Endothelial cell of umbilical vein (primary cell): ENCODE data around the gene OR6C65.

Experiments used
- CTCF ChIP-seq, 2 donors: IDR thresholded peaks; 1 replicate in 1 of 2; 2 replicates in 1 of 2; pipeline ENCODE4 v1.5.1; 2011; ENCODE audit warnings: low read length in 2 of 2, mild to moderate bottlenecking in 2 of 2, moderate library complexity in 2 of 2, control low read depth in 1 of 2, inconsistent platforms in 1 of 2, low read depth in 1 of 2; ENCODE audit not compliant: insufficient read depth in 1 of 2; ENCODE audit errors: extremely low read depth in 1 of 2
- EZH2 ChIP-seq: IDR thresholded peaks from 2 replicates; pipeline ENCODE4 v1.6.1; 2012; ENCODE audit warnings: borderline replicate concordance, low read depth, mild to moderate bottlenecking, moderate library complexity, low read length, inconsistent platforms; ENCODE audit not compliant: severe bottlenecking
- JUN ChIP-seq: IDR thresholded peaks from 2 replicates; pipeline ENCODE4 v1.6.1; 2011; ENCODE audit warnings: borderline replicate concordance, low read depth; ENCODE audit not compliant: insufficient read length, insufficient read depth
- POLR2AphosphoS5 ChIP-seq: IDR thresholded peaks from 2 replicates; pipeline ENCODE4 v1.6.1; 2012; ENCODE audit warnings: low read depth, mild to moderate bottlenecking, control low read depth, low read length, moderate library complexity; ENCODE audit not compliant: insufficient read depth

GRCh38 chr12:55445357-55445756, 45.0 kb downstream of the OR6C65 start:
- no peak for TF ChIP-seq CTCF (IDR thresholded peaks at IDR 0.05; ENCODE audit: extremely low read depth in 1 of 2, insufficient read depth in 1 of 2, low read depth in 1 of 2, low read length in 2 of 2)
- TF ChIP-seq EZH2, result no peak
- TF ChIP-seq POLR2AphosphoS5, result no peak
- TF ChIP-seq JUN, result no peak
